HG03469 (cell line): Measurements from ENCODE around the gene PCSK1N.
"Not testable (repeated sequence)": the region's sequence is repeated elsewhere in the genome, so short reads cannot be mapped to it uniquely, and the experiment has no call there.

Experiments
- ATAC-seq: cut with Tn5 transposase; IDR thresholded peaks from one replicate; pipeline ENCODE4 v1.9.1; 2021; ENCODE audit warnings: mild to moderate bottlenecking, moderate library complexity, moderate number of reproducible peaks; ENCODE audit not compliant: unreplicated experiment

The PCSK1N gene

DNA sequence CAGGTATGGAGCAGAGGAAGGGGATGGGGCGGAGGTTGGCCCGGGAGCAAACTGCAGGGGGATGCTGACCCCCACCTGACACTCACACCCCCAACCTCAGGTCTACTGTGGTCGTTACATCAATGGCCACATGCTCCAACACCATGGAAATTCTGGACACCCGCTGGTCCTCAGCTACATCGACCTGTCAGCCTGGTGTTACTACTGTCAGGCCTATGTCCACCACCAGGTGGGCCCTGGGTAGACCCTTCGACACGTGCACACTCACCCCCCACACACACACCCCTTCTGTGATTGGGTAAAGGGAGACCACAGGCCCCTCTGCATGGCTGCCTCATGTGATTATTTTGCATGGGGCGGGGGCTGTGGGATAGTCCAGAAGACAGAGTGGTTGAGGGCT, 11.3 kb downstream of the PCSK1N start:
- ATAC-seq = no peak

DNA sequence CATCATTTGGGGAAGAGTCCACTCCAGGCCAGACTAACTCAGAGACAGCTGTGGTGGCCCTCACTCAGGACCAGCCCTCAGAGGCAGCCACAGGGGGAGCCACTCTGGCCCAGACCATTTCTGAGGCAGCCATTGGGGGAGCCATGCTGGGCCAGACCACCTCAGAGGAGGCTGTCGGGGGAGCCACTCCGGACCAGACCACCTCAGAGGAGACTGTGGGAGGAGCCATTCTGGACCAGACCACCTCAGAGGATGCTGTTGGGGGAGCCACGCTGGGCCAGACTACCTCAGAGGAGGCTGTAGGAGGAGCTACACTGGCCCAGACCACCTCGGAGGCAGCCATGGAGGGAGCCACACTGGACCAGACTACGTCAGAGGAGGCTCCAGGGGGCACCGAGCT, 12.4 kb downstream of the PCSK1N start:
- no peak for ATAC-seq

DNA sequence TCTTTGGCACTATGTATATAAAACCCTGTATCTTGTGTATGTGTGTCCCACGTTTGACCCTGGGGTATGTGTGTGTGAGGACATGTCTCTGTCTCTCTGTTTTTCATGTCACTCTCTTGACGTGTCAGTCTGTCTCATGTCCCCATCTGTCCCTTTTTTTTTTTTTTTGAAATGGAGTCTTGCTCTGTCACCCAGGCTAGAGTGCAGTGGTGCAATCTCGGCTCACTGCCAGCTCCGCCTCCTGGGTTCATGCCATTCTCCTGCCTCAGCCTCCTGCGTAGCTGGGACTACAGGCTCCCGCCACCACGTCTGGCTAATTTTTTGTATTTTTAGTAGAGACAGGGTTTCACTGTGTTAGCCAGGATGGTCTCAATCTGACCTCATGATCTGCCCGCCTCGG, 16.0 kb downstream of the PCSK1N start:
- not testable (repeated sequence) for ATAC-seq

DNA sequence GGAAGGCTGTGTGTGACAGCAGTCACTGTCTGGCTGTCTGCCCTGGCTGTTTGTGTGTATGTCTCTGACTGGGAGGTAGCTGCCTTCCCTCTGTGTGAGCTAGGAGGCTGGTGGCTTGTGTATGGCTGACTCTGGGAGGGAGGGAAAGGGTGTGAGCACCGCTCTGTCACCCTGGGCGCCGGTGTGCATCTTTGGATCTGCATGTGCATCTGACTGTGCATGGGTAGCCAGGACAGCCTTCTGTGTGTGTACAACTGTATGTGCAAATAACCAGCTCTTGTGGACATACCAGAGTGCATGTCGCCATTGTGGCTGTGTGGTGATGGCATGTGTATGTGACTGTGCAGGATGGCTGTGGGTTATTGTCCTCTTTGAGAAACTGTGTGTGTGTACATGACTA, 16.5 kb downstream of the PCSK1N start:
- ATAC-seq = no peak

DNA sequence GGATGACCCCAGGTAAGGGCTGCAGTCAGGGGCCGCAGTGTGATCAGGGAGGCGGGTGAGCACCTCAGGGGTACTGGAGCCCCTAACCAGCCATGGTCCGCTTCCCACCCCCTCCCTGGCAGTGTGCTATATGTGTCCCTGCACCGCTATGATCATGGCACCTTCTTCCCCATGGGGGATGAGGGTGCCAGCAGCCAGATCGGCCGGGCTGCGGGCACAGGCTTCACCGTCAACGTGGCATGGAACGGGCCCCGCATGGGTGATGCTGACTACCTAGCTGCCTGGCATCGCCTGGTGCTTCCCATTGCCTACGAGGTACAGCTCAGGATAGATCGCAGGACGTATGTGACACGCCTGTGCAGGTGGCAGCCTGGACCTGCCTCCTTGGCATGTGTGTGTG, 17.3 kb downstream of the PCSK1N start:
- ATAC-seq = no peak

DNA sequence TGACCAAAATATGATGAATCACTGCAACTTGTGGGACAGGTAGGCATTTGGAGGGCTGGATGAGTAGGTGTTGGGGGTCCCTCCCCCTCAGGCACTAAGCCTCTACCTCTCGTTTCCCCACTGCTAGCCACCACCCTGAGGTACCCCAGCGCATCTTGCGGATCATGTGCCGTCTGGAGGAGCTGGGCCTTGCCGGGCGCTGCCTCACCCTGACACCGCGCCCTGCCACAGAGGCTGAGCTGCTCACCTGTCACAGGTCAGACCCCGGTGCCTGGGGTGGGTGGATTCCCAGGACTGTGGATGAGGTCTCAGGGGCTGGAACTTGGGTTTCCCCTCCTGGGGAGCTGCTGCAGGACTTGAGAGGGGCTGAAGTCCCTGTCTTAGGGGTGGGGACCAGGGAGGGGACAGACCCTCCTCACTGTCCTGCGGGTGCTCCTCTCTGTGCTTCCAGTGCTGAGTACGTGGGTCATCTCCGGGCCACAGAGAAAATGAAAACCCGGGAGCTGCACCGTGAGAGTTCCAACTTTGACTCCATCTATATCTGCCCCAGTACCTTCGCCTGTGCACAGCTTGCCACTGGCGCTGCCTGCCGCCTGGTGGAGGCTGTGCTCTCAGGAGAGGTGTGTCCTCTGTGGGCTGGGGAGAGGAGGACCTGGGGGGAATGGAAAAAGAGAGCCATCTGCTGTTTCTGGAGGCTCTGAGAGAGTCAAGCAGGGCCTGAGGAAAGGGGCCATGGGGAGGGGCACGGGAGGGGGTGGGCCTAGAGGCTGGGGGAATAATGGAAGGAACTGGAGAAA, 19.2 kb downstream of the PCSK1N start:
- no peak for ATAC-seq

DNA sequence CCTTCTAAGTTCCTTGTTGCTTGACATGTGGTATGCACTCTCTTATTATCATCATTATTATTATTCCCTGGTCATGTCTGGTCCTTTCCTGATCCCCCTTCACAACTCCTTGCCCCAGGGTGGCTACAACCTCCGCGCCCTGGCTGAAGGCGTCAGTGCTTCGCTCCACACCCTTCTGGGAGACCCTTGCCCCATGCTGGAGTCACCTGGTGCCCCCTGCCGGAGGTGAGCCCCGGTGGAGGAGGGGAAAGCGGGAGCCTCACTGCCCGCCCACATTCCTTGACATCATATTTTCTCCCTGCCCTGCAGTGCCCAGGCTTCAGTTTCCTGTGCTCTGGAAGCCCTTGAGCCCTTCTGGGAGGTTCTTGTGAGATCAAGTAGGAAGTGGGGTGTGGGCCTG, 20.1 kb downstream of the PCSK1N start:
- no peak for ATAC-seq

DNA sequence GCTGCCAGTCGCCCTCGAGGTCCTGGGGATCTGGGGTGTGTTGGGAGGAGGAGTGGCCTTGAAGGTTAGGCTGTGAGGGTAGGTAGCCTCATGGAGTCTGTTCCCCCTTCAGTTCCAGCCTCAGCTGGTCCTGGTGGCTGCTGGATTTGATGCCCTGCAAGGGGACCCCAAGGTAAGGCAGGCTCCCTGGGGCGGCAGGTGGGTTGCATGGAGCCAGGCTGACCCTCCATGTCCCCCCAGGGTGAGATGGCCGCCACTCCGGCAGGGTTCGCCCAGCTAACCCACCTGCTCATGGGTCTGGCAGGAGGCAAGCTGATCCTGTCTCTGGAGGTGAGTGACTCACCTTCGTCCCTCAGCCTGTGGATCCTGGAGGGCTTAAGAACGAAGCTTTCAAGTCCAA, 20.7 kb downstream of the PCSK1N start:
- no peak for ATAC-seq

DNA sequence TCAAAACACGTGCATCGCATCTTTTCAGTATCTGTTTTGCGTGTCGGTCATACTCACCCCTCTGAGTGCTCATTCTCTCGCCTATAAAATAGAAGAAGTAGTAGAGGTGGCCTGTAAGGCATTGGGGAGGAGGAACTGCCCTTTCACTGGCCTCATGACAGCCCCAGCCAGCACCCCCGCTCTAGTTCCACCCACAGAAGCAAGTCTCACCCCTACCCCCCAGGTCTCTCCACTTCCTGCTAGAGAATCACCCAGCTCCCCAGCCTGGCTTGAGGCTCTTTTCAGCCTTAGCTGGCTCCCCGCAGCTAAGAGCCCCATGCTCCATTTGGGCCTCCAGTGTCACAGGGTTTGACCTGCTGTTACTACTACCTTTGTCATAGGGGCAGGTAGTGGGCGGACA, 21.8 kb downstream of the PCSK1N start:
- no peak for ATAC-seq

DNA sequence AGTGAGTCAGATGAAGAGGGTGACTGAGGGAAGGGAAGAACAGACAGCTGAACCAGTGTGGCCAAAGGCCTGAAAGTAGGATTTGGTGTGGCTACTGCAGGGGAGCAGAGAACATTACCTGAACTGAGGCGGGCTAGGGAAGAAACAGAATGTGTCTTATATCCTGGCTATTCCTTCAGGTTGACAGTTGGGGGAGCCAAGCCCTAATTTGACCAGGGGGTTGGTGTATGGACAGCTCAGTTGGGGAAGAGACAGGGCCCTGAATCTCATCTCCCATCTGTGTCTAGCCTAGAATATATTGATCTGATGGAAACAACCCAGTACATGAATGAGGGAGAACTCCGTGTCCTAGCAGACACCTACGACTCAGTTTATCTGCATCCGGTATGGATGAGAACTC, 29.3 kb downstream of the PCSK1N start:
- ATAC-seq = no peak

DNA sequence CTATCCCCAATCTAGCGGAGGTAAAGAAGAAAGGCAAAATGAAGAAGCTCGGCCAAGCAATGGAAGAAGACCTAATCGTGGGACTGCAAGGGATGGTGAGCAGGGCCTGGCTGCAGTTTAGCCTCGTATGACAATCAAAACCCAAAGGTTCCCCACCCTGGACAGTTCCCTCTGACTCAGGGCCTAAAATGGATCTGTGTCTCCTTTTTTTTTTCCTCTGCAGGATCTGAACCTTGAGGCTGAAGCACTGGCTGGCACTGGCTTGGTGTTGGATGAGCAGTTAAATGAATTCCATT, 32.6 kb downstream of the PCSK1N start:
- ATAC-seq = no peak

DNA sequence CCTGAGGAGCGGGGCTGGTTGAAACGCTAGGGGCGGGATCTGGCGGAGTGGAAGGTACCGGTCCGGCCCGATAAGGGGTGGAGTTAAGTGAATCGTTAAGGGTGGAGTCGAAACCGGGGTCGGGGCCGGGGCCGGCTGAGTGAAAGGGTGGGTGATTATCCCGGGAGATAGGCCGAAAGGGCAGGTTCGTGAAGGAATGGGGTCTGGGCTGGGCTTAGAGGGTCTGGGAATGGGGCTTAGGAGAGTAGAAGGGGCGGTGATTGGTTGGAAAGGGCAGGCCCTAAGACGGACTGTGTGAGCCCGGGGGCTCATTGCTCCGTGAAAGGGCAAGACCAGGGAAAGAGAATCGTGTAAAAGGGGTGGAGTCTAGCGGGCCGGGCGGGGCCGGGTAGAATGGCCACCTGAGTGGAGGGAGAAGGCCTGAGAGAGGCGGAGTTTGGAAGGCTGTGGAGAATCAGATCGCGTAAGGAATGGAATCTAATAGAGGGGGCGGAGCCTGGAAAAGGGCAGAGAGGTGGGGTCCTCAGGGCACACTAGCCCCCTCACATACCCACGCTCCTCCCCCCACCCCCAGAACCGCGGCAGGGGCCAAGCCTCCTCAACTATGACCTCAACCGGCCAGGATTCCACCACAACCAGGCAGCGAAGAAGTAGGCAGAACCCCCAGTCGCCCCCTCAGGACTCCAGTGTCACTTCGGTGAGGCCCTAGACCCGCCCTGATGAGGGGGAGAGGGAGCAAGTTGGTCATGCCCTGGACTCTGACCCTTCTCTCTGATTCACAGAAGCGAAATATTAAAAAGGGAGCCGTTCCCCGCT, 33.1 kb downstream of the PCSK1N start:
- peak; percentile 20 for ATAC-seq

DNA sequence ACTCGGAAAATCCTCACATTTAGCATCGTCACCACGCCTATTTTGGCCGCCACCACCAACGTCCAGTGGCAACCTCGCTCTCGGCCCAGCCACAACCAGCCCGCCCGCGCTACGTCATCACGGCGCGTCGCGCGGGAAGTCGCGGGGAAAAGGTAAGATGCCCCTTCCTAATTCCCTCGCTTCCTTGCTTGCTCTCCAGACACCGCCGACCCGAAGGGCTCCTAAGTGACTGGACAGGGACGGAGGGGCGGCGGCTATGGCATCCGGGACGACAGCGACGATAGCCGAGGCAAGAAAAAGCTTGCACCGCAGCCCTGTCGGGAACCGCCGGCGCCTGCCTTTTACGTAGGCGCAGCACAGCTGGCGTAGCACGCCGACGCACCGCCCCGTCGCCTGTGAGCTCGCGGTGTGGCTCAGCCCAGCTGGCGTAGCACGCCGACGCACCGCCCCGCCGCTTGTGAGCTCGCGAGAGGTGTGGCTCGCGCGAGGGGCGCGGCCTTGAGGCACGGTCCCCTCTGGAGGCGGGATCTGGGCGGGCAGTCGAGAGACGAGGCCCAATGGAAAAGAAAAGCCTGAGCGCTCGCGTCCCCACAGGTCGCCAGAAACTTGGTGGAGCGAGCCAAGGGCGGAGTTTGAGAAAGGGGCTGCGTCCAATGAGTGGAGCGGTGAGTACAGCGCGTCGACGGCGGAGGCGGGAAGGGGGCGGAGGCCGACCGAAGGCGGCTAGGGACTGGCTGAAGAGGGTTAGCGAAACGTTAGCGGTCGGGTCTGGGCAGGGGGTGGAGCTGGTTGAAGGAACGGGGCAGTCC, 33.9 kb downstream of the PCSK1N start, which contains the start of gene HDAC6:
HDAC6 (plus strand) TSS at position 788 of the 809 bp plus-strand sequence. CDS start 626 bp downstream, outside the sequence.
- ATAC-seq = peak; percentile 71

DNA sequence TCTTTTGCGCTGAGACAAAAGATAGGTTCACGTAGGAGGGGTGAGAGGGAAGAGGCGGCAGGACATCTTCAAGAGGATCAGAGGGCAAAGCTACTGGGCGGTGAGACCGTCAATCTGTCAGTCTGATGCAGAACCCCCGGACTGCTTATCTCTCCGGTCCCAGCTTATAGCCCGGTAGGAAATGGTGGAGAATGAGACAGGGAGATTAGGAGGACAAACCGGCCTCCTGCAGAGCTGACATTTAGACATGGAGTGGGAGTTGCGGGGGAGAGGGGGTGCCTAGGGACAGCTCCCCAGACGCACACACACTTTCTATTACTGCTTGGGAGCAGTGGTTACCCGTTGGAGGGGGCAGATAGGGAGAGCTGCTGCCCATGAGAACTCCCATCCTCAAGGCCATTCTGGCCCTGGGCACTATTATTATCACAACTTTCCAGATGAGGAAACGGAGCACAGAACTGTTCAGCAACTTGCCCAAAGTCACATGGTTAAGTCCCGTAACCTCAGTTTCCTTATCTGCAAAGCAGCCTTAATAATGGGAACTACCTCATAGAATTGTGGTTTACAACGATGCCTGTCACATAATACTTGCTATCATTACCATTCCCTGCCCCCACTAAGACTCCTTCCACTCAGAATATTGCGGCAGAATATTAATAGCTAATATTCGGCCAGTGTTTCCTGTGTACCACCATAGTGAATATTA, 34.7 kb downstream of the PCSK1N start:
- ATAC-seq = no peak

DNA sequence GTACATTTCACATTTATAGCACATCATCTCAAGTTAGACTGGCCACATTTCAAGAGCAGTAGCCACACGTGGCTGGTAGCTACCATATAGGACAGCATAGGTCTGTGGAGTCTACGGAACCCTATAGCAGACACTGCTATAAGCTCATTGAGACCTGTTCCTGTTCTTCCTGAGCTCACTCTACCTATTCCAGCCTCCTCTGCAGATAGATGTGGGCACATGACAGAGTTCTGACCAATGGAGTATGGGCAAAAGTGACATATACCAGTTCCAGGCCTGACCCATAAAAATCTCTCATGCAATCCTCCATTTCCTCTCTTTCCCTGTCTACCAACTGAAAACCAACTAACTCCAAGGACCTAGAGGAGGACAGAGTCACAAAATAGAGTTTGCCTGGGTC, 37.1 kb downstream of the PCSK1N start:
- no peak for ATAC-seq

DNA sequence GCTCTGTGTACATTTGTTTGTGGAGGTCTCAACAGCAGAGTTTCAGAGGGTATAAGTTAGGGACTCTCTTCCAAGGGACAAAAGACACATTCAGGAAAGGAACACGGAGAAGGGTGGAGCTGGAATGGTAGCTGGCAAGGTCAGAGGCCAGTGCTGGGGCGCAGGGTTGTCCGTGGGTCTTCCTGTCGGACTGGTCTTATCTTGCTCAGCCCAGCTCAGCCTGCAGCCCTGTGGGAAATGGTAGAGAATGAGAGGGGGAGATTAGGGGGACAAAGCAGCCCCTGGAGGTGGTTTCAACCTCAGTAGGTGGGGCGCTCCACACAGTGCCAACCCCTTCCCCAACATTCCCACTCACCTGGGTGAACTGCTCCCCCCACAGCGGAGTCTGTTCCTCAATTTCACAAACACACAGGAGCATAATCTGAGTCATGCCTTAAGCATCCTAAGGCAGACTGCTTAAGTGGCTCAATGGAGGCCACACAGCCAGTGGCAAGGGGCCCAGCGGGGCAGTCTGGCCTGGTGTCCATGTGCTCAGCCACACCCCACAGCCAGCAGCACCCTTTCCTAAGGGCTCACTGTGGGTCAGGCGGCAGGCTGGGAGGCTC, 40.4 kb downstream of the PCSK1N start:
- ATAC-seq = no peak

DNA sequence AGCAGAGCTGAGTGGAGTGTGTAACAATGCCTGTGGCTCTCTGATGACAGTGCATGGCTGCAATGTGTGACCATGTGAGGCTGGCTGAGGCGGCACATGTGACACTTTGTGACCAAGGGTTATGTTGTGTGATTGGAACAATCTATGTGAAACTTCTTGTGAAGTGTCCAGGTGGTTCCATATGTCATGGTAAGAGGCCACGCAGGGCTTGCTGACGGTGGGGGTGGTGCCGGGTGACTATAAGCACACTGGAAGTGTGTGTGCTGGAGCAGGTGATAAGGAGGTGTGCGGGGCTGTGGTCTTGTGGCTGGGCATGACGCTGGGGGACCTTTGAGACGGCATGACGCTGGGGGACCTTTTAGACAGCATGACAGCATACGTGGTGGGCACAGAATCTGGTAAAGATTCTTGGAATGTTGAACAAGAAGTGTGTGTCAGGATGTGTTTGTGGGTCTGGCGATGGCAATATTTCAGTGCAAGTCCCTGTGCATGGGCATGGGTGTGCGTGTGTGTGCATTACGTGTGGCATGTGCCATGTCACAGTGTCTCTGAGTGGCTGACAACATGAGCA, 41.0 kb downstream of the PCSK1N start:
- ATAC-seq = no peak

DNA sequence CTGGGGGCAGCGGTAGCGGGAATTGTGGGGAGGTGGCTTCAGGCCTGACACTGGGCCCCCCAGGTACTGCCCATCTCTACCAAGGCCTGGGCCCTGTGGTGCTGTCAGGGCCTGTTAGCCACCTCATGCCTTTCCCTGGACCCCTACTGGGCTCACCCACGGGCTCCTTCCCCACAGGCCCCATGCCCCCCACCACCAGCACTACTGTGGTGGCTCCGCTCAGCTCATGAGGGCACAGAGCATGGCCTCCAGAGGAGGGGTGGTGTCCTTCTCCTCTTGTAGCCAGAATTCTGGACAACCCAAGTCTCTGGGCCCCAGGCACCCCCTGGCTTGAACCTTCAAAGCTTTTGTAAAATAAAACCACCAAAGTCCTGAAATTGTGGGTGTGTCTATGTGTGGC, 41.5 kb downstream of the PCSK1N start:
- no peak for ATAC-seq

DNA sequence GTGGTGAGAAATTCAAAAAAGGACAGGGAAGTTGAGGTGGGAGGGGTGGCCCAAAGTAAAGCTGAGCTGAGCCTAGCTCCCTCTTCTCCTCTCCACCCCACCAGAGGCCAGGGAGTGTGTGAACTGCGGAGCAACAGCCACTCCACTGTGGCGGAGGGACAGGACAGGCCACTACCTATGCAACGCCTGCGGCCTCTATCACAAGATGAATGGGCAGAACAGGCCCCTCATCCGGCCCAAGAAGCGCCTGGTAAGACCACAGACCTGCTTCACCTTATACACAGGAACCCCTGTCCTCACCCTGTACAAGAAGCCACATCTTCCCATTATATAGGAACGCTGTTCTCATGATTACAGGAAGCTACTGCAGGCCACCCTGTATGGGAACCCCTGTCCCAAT, 43.2 kb downstream of the PCSK1N start:
- no peak for ATAC-seq
